HEK293T (cell line): ENCODE data around the gene SLC4A2.

Experiments used
- ARNT ChIP-seq: fragments of 450-650 bp; IDR thresholded peaks from 2 replicates; pipeline ENCODE4 v1.6.1; 2017; ENCODE audit warnings: mild to moderate bottlenecking
- BHLHE40 ChIP-seq: fragments of 450-650 bp; IDR thresholded peaks from 2 replicates; pipeline ENCODE4 v1.6.1; 2016; ENCODE audit warnings: mild to moderate bottlenecking, moderate library complexity, borderline replicate concordance
- FOXA1 ChIP-seq: fragments of 450-650 bp; IDR thresholded peaks from 2 replicates; pipeline ENCODE4 v1.6.1; 2016; ENCODE audit warnings: mild to moderate bottlenecking
- FOXK2 ChIP-seq: fragments of 450-650 bp; IDR thresholded peaks from 2 replicates; pipeline ENCODE4 v1.6.1; 2016; ENCODE audit warnings: mild to moderate bottlenecking
- HDGF ChIP-seq: fragments of 450-650 bp; IDR thresholded peaks from 2 replicates; pipeline ENCODE4 v1.6.1; 2017; ENCODE audit warnings: antibody characterized with exemption, borderline replicate concordance
- SP1 ChIP-seq: fragments of 450-650 bp; IDR thresholded peaks from 2 replicates; pipeline ENCODE4 v1.6.1; 2017

GRCh38 chr7:151064993-151065392 is 5.6 kb downstream of the SLC4A2 start:
- TF ChIP-seq SP1 (no peak), ARNT (no peak), HDGF (no peak), BHLHE40 (no peak), FOXK2 (no peak), FOXA1 (no peak)
